GM18867 (cell line): ENCODE measurements around the gene GRM3.

ENCODE experiments used
- ATAC-seq: cut with Tn5 transposase; IDR thresholded peaks from one replicate; pipeline ENCODE4 v1.9.1; 2021; ENCODE audit warnings: mild to moderate bottlenecking, moderate library complexity; ENCODE audit not compliant: unreplicated experiment

Gene GRM3

DNA sequence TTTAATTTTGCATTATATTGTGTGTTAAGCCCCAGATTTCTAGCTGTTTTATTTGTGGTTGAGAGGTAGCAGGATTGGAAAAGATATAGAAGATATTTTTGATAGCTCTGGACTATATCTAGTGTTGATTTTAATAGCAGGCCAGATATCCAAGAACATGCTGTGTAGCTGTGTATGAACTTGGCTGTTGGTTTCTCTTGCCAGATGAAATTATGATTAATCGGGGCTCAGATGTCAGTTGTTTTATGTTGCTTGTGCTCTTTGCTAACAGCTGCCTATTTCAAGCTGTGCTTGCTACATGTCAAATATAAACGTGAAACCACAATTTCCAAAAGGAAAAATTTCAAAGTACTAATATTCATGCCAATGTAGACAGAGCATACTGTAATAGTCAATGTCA, 141.1 kb downstream of the GRM3 start:
- no peak for ATAC-seq

GRCh38 chr7:86785641-86786040, 141.9 kb downstream of the GRM3 start:
- peak; percentile 85 for ATAC-seq

- ATAC-seq: no peak
Measured at GRCh38 chr7:86786376-86786775, 142.7 kb downstream of the GRM3 start.

DNA sequence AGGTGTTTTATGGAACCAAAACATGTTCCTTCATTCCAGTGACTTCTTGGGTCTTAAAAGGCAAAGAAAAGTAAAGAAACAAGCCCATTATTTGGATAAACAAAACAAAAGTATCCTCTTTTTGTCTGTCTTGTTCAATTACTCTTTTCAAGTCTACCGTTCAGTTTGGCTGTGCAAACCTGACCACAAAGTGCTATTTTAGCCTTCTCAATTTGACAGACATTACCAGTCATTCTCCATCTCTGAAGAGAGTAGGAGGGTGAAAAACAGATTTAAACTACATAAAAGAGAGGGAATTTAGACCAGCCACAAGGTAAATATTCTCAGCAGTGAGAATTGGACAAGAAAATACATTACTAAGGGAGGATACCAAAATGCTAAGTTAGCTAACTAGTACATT, 145.2 kb downstream of the GRM3 start:
- ATAC-seq: no peak

DNA sequence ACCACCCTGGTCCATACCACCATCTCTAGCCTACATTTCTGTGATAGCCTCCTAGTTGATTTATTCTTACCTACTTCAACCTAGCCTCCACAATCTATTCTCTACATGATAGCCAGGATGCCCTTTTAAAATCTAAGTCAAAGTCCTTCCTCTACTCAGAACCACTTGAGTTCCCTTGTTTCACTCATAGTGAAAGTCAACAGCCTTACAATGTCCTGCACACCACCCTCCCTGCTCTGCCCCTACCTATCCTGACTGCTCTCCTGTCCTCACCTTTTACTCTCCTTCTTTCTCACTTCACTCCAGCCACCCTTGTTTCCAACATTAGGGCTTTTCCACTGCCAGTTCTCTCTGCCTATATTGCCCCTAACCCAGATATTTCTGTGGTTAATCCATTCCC, 146.7 kb downstream of the GRM3 start:
- ATAC-seq: peak; percentile 51

GRCh38 chr7:86792260-86792659, 148.6 kb downstream of the GRM3 start:
- ATAC-seq: no peak

DNA sequence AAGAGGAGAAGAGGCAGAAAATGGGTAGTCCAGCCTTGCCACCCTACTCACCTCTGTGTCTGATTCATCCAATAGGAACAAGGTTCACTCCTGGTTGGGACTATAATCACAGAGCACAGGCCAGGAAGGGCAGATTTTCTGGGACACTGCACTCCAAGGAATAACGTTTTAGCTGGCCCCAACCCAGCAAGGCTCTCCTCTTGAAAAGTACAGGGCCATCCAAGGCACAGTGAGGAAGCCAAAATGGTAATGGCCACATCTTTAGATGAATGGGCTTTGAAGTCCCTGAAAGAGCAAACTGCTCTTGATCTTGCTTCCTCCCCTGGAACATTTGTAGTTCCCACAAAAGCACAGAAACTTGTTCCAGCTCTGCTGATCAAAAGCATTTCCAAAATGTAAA, 149.4 kb downstream of the GRM3 start:
- no peak for ATAC-seq

DNA sequence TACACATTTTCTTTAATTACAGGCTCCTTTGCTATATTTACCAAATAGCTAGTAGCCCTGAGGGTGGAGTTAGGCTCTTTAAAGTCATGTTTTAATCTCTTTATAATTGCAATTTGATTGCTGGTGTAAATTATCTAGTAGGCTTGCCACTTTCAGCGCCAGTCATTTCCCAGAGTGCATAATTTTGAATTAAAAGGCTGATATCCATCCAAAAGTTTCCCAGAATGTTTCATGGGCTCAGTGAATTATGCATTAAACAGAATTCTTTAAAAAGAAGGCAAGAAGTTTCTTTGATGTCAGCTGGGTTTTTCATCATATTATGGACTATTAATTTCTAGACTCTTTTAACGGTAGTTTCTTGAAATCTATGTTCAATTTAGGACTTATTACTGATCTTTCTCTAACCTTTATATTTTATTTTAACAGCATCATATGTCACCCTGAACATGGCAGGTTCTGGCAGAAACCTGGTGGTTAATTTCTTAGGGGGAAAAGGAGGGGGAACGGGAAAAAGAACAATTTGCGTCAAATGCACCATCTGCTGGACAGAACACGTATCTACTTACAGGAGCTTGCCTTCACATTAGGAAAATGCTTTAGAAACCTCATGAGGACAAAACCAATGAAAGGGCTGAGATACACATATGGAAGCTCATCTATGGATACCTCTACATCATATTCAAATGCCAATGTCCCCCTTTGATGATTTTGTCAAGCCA, 171.1 kb downstream of the GRM3 start:
- peak; percentile 64 for ATAC-seq

- no peak for ATAC-seq
Measured at GRCh38 chr7:86815556-86815955, 171.8 kb downstream of the GRM3 start.

DNA sequence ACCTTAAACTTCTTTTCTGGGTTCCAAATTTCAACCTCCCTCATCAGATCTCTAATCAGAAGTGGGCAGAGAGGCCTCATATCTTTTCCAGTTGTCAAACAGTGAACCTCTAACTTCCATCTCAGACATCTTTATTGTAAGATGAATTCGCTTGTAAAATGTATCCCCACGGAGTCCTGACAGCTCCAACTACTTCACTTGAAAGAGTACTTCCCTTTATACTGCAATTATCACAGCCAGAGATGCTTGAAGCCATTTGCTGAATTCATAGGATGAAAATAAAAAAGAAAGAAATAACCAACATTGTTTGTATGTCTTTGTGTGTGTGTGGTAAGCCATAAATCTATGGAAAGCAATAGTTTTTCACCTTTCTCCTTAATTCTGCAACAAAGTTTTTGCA, 175.2 kb downstream of the GRM3 start:
- ATAC-seq: no peak

DNA sequence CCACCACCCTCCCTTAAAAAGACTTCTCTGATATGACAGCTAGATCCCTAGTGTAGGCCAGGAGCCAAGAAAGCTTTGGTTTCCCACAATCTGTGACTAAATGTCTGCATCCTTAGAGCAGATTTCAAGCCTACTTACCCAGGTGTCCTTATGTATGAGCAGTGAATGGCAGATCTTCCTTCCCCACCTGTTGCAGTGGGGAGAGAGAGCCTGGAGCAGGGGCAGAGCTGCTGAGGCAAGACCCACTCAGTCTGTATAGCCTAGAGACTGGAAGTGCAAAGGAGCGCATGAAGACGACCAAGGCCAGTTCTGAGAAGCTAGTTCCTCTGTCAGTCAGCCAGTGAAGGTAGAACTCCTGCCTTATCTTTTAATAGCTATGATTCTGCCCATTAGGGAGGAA, 180.1 kb downstream of the GRM3 start:
- no peak for ATAC-seq

- no peak for ATAC-seq
Measured at GRCh38 chr7:86825264-86825663, 181.6 kb downstream of the GRM3 start.

DNA sequence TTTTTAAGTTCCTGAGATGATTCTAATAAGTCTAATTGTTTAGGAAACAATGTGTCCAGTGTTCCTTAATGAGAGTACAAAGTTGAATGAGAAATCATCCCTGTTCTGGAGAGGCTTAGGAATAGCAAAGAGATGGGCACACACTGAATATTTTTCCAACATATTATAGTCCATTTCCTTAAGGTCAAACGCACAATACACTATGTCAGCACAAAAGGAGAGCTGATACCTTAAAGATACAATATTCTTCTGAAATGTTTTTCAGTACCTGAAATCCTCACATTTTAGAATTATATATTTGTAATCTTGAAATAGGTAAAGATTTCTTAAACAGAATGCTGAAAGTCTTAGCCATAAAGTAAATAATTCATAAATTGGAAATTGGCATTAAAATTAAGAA, 183.2 kb downstream of the GRM3 start:
- no peak for ATAC-seq

DNA sequence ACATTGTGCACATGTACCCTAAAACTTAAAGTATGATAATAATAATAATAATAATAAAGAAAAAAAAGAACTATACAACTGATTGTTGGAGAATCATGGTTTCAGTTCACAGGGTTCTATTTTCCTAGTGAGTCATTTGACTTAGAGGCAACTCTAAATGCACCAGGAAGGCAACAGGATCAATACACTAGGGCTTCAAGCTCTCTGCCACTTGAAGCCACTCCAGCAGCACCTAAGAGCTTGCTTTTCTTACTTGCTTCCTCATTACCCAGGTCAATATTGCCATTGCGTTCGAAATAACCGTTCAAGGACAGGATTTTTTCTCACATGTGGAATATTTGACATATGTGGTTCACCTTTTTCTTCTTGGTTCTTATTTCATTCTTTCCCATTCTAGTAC, 189.7 kb downstream of the GRM3 start:
- no peak for ATAC-seq

- no peak for ATAC-seq
Measured at GRCh38 chr7:86837235-86837634, 193.5 kb downstream of the GRM3 start.

GRCh38 chr7:86844608-86845007, 200.9 kb downstream of the GRM3 start:
- peak; percentile 72 for ATAC-seq

DNA sequence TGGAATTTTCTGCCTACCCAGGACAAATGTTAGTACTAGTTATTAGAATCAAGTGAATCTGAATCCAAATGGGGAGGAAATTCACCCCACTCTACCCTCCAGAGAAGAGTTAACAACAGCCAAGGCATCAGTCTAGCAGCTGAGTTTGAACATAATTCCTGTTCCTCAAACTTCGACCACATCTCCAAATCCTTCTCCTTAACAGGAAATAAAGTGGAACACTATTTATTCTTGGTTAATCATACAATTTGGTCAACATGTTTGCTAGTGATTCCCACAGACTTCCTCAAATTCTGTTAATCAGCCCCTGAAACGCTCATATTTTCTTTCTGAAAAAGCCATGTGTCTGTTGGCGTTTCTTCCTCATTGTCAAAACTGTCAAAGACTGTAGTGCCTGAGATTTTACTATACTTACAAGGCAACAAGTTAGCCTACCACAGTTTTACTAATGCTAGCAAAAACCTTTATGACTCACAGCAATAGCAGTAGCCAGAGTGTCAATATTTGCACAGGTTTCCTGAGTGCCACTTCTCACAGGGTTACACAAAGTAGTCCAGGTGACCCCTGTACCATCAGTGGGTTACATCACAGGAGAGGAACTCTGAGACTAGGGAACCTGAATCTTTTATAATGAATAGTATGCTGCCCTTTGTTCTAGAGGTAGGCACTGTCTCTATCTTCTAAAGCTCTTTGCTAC, 202.9 kb downstream of the GRM3 start:
- no peak for ATAC-seq

- no peak for ATAC-seq
Measured at GRCh38 chr7:86848226-86848625, 204.5 kb downstream of the GRM3 start.

GRCh38 chr7:86851566-86851965, 207.9 kb downstream of the GRM3 start:
- ATAC-seq: no peak

DNA sequence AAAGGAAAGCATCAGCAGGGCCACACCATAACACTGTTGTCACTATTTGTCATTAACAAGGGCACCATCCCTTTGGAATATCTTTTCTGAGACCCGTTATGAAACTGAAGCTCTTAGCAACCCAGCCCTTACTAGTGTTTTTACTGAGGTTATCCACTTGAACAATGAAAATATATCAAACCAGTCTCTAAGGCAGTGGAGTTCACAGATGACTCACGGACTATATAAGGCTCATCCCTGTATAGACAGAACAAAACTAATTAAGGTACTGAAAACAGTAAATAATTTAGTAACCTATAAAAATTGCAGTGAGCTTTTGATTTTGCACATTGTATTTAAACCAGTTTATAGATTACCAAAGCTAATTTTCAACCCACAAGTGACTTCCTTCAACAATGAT, 219.7 kb downstream of the GRM3 start:
- ATAC-seq: peak; percentile 58

DNA sequence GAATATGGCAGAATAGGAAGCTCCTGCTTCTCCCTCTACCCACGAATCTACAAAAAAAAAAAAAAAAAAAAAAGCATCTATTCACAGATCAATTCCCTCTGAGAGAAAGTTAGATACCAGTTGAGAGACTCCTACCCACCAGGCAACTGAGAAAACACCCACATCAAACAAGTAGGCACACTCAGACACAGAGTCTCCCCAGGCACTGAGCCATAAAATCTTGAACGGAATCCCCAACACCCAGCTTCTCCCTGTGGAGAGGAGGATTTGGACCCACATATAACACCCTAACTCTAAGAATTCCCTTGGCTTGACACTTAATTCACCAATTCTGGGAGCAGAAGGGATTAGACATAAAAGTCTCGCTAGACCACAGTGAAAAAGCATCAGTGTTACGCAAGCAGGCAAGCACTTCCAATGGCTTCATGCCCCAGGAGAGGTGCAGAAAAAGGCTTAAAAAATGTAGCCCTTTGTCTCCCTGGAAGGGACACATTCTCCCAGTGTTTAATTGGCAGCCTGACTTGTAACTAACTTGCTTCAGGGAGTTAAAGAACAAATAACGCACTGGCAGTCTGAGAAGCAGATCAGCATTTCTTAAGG, 223.6 kb downstream of the GRM3 start:
- ATAC-seq: no peak

DNA sequence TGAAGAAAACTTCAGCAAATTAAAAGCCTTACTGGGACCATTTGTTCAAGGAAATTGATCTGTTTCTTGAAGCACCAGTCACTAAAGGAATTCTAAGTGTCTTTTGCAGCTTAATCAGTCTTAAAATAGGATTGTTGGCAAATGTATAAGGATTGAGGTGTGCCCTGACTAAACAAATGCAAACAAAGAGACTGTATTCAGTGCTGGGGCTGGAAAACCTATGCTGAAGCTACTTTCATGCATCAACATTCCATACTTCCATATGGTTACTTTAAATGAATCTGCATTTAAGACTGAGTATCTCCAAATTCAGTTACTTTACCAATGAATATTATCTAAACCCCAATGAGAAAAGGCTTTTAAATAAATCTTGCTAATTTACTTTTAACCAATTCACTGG, 232.4 kb downstream of the GRM3 start:
- ATAC-seq: no peak
